HepG2 (cell line): ENCODE results near the gene WNT7A.

Source experiments
- FIP1L1 ChIP-seq: fragments of 200-400 bp; formaldehyde crosslinking; IDR thresholded peaks from 2 replicates; pipeline ENCODE4 v1.6.1; 2018; ENCODE audit warnings: low read depth, mild to moderate bottlenecking, low read length, moderate library complexity, borderline replicate concordance; ENCODE audit not compliant: insufficient read depth
- RFX3 ChIP-seq: IDR thresholded peaks from 2 replicates; pipeline ENCODE4 v1.6.1; 2016; ENCODE audit warnings: missing biosample characterization, missing genetic modification reagents
- TF ChIP-seq, protein P1 (sequence below), 2 experiments: sonication (generic) in 1 of 2; formaldehyde crosslinking in 1 of 2; IDR thresholded peaks; 2 replicates each; pipeline versions ENCODE4 v1.5.1 to v1.6.1; 2011 to 2020; ENCODE audit warnings: borderline replicate concordance in 1 of 2, low read depth in 1 of 2, low read length in 1 of 2, mild to moderate bottlenecking in 1 of 2, missing genetic modification reagents in 1 of 2, moderate library complexity in 1 of 2

DNA sequence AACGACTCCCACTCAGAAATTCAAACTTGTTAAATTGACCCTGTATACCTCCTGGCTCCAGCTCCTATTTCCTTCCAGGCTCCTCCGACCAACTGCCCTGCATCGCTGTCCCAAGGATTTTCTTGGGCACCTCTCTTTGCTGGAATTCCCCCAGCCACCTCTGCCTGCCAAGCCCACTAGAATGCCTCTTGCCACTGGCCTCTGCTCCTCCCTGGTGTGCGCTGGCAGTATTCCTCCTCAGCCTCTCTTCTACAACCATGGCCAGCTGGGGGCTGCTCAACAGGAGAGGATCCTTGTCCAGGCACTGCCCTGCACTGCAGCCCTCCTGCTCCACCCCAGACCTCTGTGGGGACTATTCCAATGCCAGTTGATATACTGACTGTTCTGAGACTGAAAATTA, 7.4 kb downstream of the WNT7A start:
- TF ChIP-seq, protein P1, sequence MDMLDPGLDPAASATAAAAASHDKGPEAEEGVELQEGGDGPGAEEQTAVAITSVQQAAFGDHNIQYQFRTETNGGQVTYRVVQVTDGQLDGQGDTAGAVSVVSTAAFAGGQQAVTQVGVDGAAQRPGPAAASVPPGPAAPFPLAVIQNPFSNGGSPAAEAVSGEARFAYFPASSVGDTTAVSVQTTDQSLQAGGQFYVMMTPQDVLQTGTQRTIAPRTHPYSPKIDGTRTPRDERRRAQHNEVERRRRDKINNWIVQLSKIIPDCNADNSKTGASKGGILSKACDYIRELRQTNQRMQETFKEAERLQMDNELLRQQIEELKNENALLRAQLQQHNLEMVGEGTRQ (IDR thresholded peaks at IDR 0.05; ENCODE audit: low read depth, low read length), result no peak
- TF ChIP-seq, protein P1 (CRISPR knock-in tag; IDR thresholded peaks at IDR 0.05; ENCODE audit: borderline replicate concordance), result no peak
- no peak for TF ChIP-seq FIP1L1
- no peak for TF ChIP-seq RFX3
